Vagina (tissue), 2 donors: ENCODE measurements around the gene BAG1.

ENCODE experiments used
- CTCF ChIP-seq, 3 experiments: fragments of 450-650 bp in 2 of 3; fragments of 200-600 bp in 1 of 3; sonication (generic) in 1 of 3; IDR thresholded peaks; one replicate each; pipeline ENCODE4 v1.5.1; 2017 to 2019; ENCODE audit warnings: antibody characterized with exemption in 3 of 3, mild to moderate bottlenecking in 2 of 3, moderate library complexity in 2 of 3
- POLR2A ChIP-seq, 2 donors: fragments of 450-650 bp; IDR thresholded peaks; one replicate each; pipeline ENCODE4 v1.6.1; 2017; ENCODE audit warnings: antibody characterized with exemption in 2 of 2, mild to moderate bottlenecking in 2 of 2, moderate library complexity in 2 of 2
- POLR2AphosphoS5 ChIP-seq, 2 donors: sonication (generic); formaldehyde crosslinking; IDR thresholded peaks; one replicate each; pipeline ENCODE4 v1.9.0; 2017; ENCODE audit warnings: antibody characterized with exemption in 2 of 2, mild to moderate bottlenecking in 2 of 2, low read depth in 1 of 2; ENCODE audit not compliant: insufficient read depth in 1 of 2

GRCh38 chr9:33310748-33311147 lies 46.2 kb upstream of the BAG1 start:
- no peak for TF ChIP-seq CTCF (IDR thresholded peaks at IDR 0.05)
- no peak for TF ChIP-seq POLR2A (IDR thresholded peaks at IDR 0.05)
- TF ChIP-seq POLR2AphosphoS5 (IDR thresholded peaks at IDR 0.05; ENCODE audit: insufficient read depth in 1 of 2, low read depth in 1 of 2) = no peak
